Stimulated activated naive B cell treated with anti-CD40 and anti-IgM and Interleukin-4, amounts not matched to agents 10 μg/mL and 1 μg/mL and 100 μg/mL, for 72 hours (primary cell): Measurements from ENCODE around the gene GLUD2.
"Not testable (repeated sequence)": the region's sequence is repeated elsewhere in the genome, so short reads cannot be mapped to it uniquely, and the experiment has no call there.

Experiments used
- ATAC-seq, 2 donors: fragments of 150-1000 bp; cut with Tn5 transposase; replicated peaks; 2 replicates each; pipeline ENCODE4 v1.10.0; 2021; ENCODE audit warnings: moderate library complexity in 1 of 2
- DNase-seq: peaks from one replicate; pipeline ENCODE4 v3.0.0; 2021
- H3K27ac Mint-ChIP-seq: one replicate; pipeline ENCODE4 v1.8.0; 2022; ENCODE audit warnings: mild to moderate bottlenecking, mixed read lengths
- H3K27me3 Mint-ChIP-seq, 2 donors: one replicate each; pipeline ENCODE4 v1.8.0; 2022; ENCODE audit warnings: mixed read lengths in 2 of 2
- H3K36me3 Mint-ChIP-seq, 2 donors: one replicate each; pipeline ENCODE4 v1.8.0; 2022; ENCODE audit warnings: mixed read lengths in 2 of 2, mild to moderate bottlenecking in 1 of 2
- H3K4me1 Mint-ChIP-seq, 2 donors: one replicate each; pipeline ENCODE4 v1.8.0; 2022; ENCODE audit warnings: mixed read lengths in 2 of 2, mild to moderate bottlenecking in 1 of 2
- H3K4me3 Mint-ChIP-seq, 2 donors: one replicate each; pipeline ENCODE4 v1.8.0; 2022; ENCODE audit warnings: mild to moderate bottlenecking in 2 of 2, mixed read lengths in 2 of 2, moderate library complexity in 1 of 2
- H3K9me3 Mint-ChIP-seq, 2 donors: one replicate each; pipeline ENCODE4 v1.8.0; 2022; ENCODE audit warnings: mixed read lengths in 2 of 2, mild to moderate bottlenecking in 1 of 2

The GLUD2 gene

GRCh38 chrX:121052122-121052521 lies 4.7 kb downstream of the GLUD2 start:
- Mint-ChIP-seq H3K36me3 (no peaks in the 10 kb centered on the region), H3K4me3 (no peak overlapping the region), H3K4me1 (no peaks in the 10 kb centered on the region), H3K27me3 (peaks cover 13 to 16% of the 10 kb centered on the region in 2 donors), H3K27ac (no peak overlapping the region), H3K9me3 (no peaks in the 10 kb centered on the region)
- no peak for ATAC-seq
- DNase-seq, result no peak

- Mint-ChIP-seq H3K36me3 (no peaks in the 10 kb centered on the region), H3K27ac (no peak overlapping the region), H3K4me1 (no peaks in the 10 kb centered on the region), H3K4me3 (no peak overlapping the region), H3K27me3 (no peaks in the 10 kb centered on the region), H3K9me3 (peaks cover 2 to 14% of the 10 kb centered on the region in 2 donors)
- no peak for DNase-seq
- no peak for ATAC-seq
Observed at GRCh38 chrX:121062289-121062688, 14.9 kb downstream of the GLUD2 start.

GRCh38 chrX:121064579-121064978 lies 17.2 kb downstream of the GLUD2 start:
- no peak overlapping the region for H3K27ac Mint-ChIP-seq
- DNase-seq (no peak), ATAC-seq (no peak)
- H3K4me3 Mint-ChIP-seq, result no peak overlapping the region
- H3K36me3 Mint-ChIP-seq, result no peaks in the 10 kb centered on the region
- H3K4me1 Mint-ChIP-seq, result no peaks in the 10 kb centered on the region
- peaks cover 0 to 10% of the 10 kb centered on the region in 2 donors for H3K9me3 Mint-ChIP-seq
- H3K27me3 Mint-ChIP-seq, result no peaks in the 10 kb centered on the region

DNA sequence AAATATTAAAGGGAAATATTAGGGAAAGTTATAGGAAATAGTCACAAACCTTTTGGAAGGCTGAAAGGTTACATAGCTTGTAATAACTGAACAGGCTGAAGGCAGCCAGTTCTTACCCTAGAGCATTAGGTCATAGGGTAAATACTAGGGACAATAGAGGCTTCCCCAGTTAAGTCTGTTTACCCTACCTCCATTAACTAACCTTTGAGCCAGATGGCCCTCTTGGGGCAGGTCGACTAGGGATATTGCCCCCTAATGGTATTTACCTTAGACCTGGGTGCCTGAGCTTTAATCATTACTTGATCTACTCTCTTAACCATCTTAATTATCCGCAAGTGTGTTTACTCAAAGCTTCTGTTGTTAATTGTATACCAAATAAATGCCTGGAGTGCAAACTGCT lies 36.8 kb downstream of the GLUD2 start:
- not testable (repeated sequence) for H3K9me3 Mint-ChIP-seq, H3K4me3 Mint-ChIP-seq, ATAC-seq, H3K27ac Mint-ChIP-seq, H3K4me1 Mint-ChIP-seq, H3K27me3 Mint-ChIP-seq, H3K36me3 Mint-ChIP-seq, DNase-seq

- ATAC-seq, result no peak
- H3K4me1 Mint-ChIP-seq, result no peaks in the 10 kb centered on the region
- H3K36me3 Mint-ChIP-seq, result no peaks in the 10 kb centered on the region
- H3K4me3 Mint-ChIP-seq, result no peak overlapping the region
- no peak overlapping the region for H3K27ac Mint-ChIP-seq
- peaks cover 0 to 5% of the 10 kb centered on the region in 2 donors for H3K27me3 Mint-ChIP-seq
- DNase-seq, result no peak
- H3K9me3 Mint-ChIP-seq, result peaks cover 4 to 5% of the 10 kb centered on the region in 2 donors
Observed at GRCh38 chrX:121084903-121085611, 37.6 kb downstream of the GLUD2 start.

GRCh38 chrX:121085612-121086010 lies 38.2 kb downstream of the GLUD2 start:
- no peaks in the 10 kb centered on the region for H3K36me3 Mint-ChIP-seq
- ATAC-seq (no peak), DNase-seq (no peak)
- peaks cover 0 to 5% of the 10 kb centered on the region in 2 donors for H3K27me3 Mint-ChIP-seq
- H3K4me3 Mint-ChIP-seq, result no peak overlapping the region
- peaks cover 4 to 5% of the 10 kb centered on the region in 2 donors for H3K9me3 Mint-ChIP-seq
- no peak overlapping the region for H3K27ac Mint-ChIP-seq
- H3K4me1 Mint-ChIP-seq, result no peaks in the 10 kb centered on the region

DNA sequence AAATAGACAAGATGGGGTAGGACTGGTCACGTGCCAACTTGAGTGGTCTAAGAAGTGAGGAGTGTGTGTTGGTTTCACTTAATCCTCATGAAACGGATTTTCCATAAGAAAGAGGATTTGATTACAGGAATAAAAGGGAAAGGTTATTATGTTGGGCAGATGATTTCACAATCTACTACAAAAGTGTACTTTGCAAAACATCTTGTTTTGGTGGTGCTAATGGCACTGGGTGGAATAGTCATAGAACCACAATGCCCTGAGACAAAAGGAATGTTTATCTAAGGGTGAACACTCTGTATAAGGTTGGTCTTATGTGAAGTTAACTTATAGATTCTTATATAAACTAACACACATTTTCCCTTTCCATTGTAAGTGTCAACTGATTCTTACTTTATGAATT lies 45.6 kb downstream of the GLUD2 start:
- Mint-ChIP-seq H3K36me3 (no peaks in the 10 kb centered on the region), H3K27ac (no peak overlapping the region), H3K4me3 (no peak overlapping the region), H3K27me3 (peaks cover 0 to 3% of the 10 kb centered on the region in 2 donors), H3K4me1 (no peaks in the 10 kb centered on the region), H3K9me3 (no peaks in the 10 kb centered on the region)
- ATAC-seq (no peak), DNase-seq (no peak)
